Measurements from ENCODE around the gene TCOF1.

DNA sequence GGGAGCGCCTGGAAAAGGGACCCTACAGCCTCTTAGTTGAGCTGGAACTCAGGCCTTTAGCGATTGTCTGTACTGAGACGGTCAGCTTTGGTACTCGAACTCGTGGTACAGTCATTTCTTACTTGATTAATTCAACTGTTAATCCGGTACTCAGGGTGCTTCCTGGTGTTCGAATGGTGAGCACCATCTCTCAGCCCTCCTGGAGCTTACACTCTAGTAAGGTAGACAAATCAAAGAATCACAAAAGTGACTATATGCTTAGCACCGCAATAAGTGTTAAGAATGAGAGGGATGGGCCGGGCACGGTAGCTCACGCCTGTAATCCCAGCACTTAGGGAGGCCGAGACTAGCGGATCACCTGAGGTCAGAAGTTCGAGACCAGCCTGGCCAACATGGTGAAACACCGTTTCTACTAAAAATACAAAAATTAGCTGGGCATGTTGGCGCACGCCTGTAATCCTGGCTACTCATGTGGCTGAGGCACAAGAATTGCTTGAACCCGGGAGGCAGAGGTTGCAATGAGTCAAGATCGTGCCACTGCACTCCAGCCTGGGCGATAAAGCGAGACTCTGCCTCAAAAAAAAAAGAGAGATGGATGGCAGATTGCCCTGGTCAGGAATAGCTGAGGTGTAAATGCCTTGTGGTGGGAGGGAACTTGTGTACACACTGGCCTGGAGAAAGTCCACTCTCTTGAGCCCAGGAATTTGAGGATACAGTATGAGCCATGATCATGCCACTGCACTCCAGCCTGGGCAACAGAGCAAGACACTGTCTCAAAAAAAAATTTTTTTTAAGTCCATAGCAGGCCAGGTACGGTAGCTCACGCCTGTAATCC, 981 bp downstream of the TCOF1 start:
- TF ChIP-seq, protein P1, sequence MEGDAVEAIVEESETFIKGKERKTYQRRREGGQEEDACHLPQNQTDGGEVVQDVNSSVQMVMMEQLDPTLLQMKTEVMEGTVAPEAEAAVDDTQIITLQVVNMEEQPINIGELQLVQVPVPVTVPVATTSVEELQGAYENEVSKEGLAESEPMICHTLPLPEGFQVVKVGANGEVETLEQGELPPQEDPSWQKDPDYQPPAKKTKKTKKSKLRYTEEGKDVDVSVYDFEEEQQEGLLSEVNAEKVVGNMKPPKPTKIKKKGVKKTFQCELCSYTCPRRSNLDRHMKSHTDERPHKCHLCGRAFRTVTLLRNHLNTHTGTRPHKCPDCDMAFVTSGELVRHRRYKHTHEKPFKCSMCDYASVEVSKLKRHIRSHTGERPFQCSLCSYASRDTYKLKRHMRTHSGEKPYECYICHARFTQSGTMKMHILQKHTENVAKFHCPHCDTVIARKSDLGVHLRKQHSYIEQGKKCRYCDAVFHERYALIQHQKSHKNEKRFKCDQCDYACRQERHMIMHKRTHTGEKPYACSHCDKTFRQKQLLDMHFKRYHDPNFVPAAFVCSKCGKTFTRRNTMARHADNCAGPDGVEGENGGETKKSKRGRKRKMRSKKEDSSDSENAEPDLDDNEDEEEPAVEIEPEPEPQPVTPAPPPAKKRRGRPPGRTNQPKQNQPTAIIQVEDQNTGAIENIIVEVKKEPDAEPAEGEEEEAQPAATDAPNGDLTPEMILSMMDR (conservative IDR thresholded peaks at IDR 0.05) = no peak
- no peak for TF ChIP-seq ZFX (IDR thresholded peaks at IDR 0.05)

Measured in C4-2B (cell line).